Sigmoid colon (tissue), 7 donors: ENCODE data around the gene DOCK3. TPM values are rescaled to one million over a fixed set of nuclear protein-coding genes. Genes with fewer than 3 reads are reported as not detected.

Experiments
- DNase-seq: peaks from one replicate; pipeline ENCODE4 v3.0.0-alpha.2; 2019
- H3K27ac ChIP-seq, 4 donors: fragments of 200-600 bp; sonication (generic); one replicate each; pipeline ENCODE4 v1.5.1; 2016 to 2019; ENCODE audit warnings: mild to moderate bottlenecking in 1 of 4
- H3K27me3 ChIP-seq, 3 donors: fragments of 200-600 bp; sonication (generic); one replicate each; pipeline ENCODE4 v1.5.1; 2019; ENCODE audit warnings: mild to moderate bottlenecking in 1 of 3
- H3K36me3 ChIP-seq, 4 donors: fragments of 200-600 bp; sonication (generic); one replicate each; pipeline ENCODE4 v1.5.1; 2016 to 2019
- H3K4me1 ChIP-seq, 4 donors: fragments of 200-600 bp; sonication (generic); one replicate each; pipeline ENCODE4 v1.5.1; 2017 to 2019
- H3K4me3 ChIP-seq, 4 donors: fragments of 200-600 bp; sonication (generic); one replicate each; pipeline ENCODE4 v1.5.1; 2017 to 2019; ENCODE audit warnings: mild to moderate bottlenecking in 2 of 4, moderate library complexity in 1 of 4
- H3K9me3 ChIP-seq, 4 donors: fragments of 200-600 bp in 3 of 4; sonication (generic) in 3 of 4; one replicate each; pipeline versions ENCODE4 v1.5.1 to v1.6.1; 2013 to 2019
- EP300 ChIP-seq, 4 donors: sonication (generic); formaldehyde crosslinking; IDR thresholded peaks; one replicate each; pipeline ENCODE4 v1.6.1; 2017; ENCODE audit warnings: antibody characterized with exemption in 4 of 4
- POLR2A ChIP-seq, 2 donors: fragments of 450-650 bp; IDR thresholded peaks; one replicate each; pipeline ENCODE4 v1.6.1; 2016; ENCODE audit warnings: antibody characterized with exemption in 2 of 2, mild to moderate bottlenecking in 2 of 2, moderate library complexity in 2 of 2
- POLR2AphosphoS5 ChIP-seq, 4 donors: sonication (generic); formaldehyde crosslinking; IDR thresholded peaks; one replicate each; pipeline ENCODE4 v1.6.1; 2017; ENCODE audit warnings: antibody characterized with exemption in 4 of 4
- WGBS, 2 donors: extraction: QIAGEN DNeasy Blood & Tissue Kit; methylation state at CpG; one replicate each; pipeline ENCODE4 v1.1.7; 2013; 5-methylcytosine and 5-hydroxymethylcytosine counted together
- intact Hi-C: fragments of 100-400 bp; cut with DNase I; formaldehyde crosslinking; loops from one replicate; pipeline ENCODE4 v1.15.1; 2023
- polyA plus RNA-seq, 3 donors: library from polyadenylated mRNA; stranded (reverse); fragments of 200-250 nt; gene quantifications; one replicate each; pipeline ENCODE4 v1.2.3, GENCODE V29; 2013
- total RNA-seq, 4 donors: library from RNA; depleted of rRNA; stranded (reverse); fragments of >200 nt; gene quantifications; one replicate each; pipeline ENCODE4 v1.1.0, GENCODE V29; 2016
- TF ChIP-seq, protein P1 (sequence below), 4 experiments: fragments of 450-650 bp in 3 of 4; fragments of 200-600 bp in 1 of 4; IDR thresholded peaks; one replicate each; pipeline ENCODE4 v1.5.1; 2016 to 2019; ENCODE audit warnings: antibody characterized with exemption in 4 of 4, mild to moderate bottlenecking in 3 of 4, moderate library complexity in 2 of 4
- donor health status: healthy with polysubstance abuse.
- donor health status: Bipolar disorder and iron deficiency.
- donor health status: healthy.

The DOCK3 gene
- total and polyA plus RNA-seq, 7 donors, result 0.25 to 4.4 (median 3.3) TPM; not detected in 2

DNA sequence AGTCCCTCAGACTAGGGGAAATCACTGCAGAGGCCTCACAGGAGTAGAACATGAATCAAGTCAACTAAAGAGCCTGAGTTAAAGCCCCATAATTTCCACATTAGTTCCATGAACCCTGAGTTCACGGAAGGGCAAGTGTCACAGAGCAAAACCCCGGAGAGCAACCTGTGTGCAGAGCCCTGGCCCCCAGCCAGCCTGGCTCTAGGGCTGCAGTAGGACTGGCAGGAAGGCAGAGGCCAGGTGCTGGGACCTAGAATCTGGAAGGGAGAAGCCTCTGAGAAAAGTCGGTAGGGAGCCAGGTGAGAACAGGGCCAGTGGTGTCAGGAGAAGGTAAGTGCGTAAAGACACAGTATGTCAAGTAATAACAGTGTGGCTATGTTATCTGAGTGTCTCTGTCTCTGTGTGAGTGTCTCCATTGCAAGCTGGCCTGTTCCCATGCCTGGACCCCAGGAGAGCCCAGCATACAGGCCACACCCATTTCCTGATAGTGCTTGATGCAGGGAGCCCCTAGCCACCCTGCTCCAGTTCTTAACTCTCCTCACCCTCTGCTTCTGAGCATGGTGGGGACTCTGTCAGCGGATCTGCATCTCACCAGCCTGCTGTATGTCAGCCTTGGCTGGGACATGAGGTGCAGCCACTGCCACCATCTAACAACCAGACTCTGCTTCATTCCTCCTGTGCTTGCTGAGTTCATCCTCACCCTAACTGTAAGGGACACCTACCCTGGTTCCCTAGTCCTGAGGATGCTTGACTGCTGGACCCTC is 699.1 kb downstream of the DOCK3 start:
- intact Hi-C loops, result no loop called here
- WGBS, 2 donors, result 70 to 81% methylated on average over 5 of the region's 5 CpGs
- no peak for TF ChIP-seq POLR2A (IDR thresholded peaks at IDR 0.05)
- no peak for TF ChIP-seq EP300 (IDR thresholded peaks at IDR 0.05)
- no peak for TF ChIP-seq POLR2AphosphoS5 (IDR thresholded peaks at IDR 0.05)
- TF ChIP-seq, protein P1, sequence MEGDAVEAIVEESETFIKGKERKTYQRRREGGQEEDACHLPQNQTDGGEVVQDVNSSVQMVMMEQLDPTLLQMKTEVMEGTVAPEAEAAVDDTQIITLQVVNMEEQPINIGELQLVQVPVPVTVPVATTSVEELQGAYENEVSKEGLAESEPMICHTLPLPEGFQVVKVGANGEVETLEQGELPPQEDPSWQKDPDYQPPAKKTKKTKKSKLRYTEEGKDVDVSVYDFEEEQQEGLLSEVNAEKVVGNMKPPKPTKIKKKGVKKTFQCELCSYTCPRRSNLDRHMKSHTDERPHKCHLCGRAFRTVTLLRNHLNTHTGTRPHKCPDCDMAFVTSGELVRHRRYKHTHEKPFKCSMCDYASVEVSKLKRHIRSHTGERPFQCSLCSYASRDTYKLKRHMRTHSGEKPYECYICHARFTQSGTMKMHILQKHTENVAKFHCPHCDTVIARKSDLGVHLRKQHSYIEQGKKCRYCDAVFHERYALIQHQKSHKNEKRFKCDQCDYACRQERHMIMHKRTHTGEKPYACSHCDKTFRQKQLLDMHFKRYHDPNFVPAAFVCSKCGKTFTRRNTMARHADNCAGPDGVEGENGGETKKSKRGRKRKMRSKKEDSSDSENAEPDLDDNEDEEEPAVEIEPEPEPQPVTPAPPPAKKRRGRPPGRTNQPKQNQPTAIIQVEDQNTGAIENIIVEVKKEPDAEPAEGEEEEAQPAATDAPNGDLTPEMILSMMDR (IDR thresholded peaks at IDR 0.05), result no peak
- Histone ChIP-seq H3K27me3 (no peaks in the 10 kb centered on the region), H3K9me3 (no peaks in the 10 kb centered on the region), H3K4me1 (no peaks in the 10 kb centered on the region), H3K27ac (no peak overlapping the region), H3K4me3 (no peak overlapping the region), H3K36me3 (no peaks in the 10 kb centered on the region)
- no peak for DNase-seq

DNA sequence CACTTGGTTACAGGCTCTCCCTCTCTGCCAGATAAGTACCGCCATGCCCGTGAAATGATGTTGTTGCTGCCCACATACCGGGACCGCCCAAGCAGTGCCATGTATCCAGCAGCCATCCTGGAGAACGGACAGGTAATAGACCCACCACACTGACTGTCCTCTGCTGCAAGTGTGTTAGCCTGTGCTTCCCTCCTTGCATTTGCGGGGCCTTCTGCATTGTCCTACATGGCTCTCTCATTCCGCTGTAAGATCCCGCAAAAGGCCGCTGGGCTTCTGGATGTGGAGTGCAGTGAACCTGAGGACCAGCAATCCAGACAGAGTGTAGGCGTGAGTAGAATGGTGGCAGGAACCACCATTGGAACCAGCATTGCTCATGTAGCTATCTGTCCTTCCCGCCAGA is 699.7 kb downstream of the DOCK3 start:
- WGBS, 2 donors, result 95% methylated on average over 11 of the region's 11 CpGs
- no peaks in the 10 kb centered on the region for H3K36me3 ChIP-seq
- TF ChIP-seq, protein P1 (IDR thresholded peaks at IDR 0.05), result no peak
- no peak for TF ChIP-seq EP300 (IDR thresholded peaks at IDR 0.05)
- TF ChIP-seq POLR2AphosphoS5 (IDR thresholded peaks at IDR 0.05), result no peak
- TF ChIP-seq POLR2A (IDR thresholded peaks at IDR 0.05), result no peak
- H3K27me3 ChIP-seq, result no peaks in the 10 kb centered on the region
- no peaks in the 10 kb centered on the region for H3K4me1 ChIP-seq
- H3K27ac ChIP-seq, result no peak overlapping the region
- H3K4me3 ChIP-seq, result no peak overlapping the region
- intact Hi-C loops, result no loop called here
- H3K9me3 ChIP-seq, result no peaks in the 10 kb centered on the region
- no peak for DNase-seq

DNA sequence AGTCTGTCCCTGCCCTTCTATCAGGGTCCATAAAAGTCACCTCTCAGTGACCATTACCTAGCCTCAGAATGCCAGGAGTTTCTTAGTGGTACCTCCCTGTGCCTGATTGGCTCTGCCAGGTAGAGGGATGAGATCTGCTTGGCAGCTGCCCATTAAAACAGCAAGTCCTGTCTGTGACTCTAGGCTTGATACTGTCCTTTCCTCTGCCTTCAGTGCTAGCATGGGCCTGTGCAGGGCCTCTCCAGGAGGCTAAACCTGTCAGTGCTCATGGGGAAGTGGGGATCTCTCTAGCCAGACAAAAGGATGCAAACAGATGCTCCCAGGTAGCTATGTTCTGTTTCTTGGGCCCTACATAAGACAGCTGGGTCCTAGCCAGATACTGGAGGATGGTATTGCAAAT is 700.4 kb downstream of the DOCK3 start:
- intact Hi-C loops, result no loop called here

DNA sequence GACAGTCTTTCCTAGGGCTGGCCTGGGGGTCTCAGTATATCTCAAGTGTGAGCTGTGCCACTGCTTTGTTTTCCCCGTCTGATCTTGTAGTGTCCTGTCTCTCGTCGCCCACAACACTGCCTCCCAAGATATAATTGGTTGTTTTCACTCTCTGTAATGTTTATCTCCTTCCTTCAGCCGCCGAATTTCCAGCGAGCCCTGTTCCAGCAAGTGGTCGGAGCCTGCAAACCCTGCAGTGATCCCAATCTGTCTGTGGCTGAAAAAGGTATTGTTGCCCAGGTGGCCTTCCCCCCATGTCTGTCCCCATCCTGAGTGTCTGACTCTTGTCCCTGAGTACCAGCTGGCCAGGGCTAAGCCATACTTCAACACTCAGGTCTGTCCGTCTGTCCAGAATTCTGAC is 700.8 kb downstream of the DOCK3 start:
- intact Hi-C loops, result no loop called here

More for the DNA sequence above, 700.4 kb downstream of the DOCK3 start:
- no peaks in the 10 kb centered on the region for H3K36me3 ChIP-seq
- no peak overlapping the region for H3K27ac ChIP-seq
- no peaks in the 10 kb centered on the region for H3K4me1 ChIP-seq
- no peak overlapping the region for H3K4me3 ChIP-seq
- H3K27me3 ChIP-seq, result no peaks in the 10 kb centered on the region
- no peaks in the 10 kb centered on the region for H3K9me3 ChIP-seq
- TF ChIP-seq POLR2A (IDR thresholded peaks at IDR 0.05) (no peak), POLR2AphosphoS5 (IDR thresholded peaks at IDR 0.05) (no peak), EP300 (IDR thresholded peaks at IDR 0.05) (no peak)
- TF ChIP-seq, protein P1 (IDR thresholded peaks at IDR 0.05), result no peak
- no peak for DNase-seq

More for the DNA sequence above, 700.8 kb downstream of the DOCK3 start:
- no peaks in the 10 kb centered on the region for H3K27me3 ChIP-seq
- H3K4me1 ChIP-seq, result no peaks in the 10 kb centered on the region
- no peak overlapping the region for H3K27ac ChIP-seq
- H3K36me3 ChIP-seq, result no peaks in the 10 kb centered on the region
- TF ChIP-seq POLR2A (IDR thresholded peaks at IDR 0.05) (no peak), EP300 (IDR thresholded peaks at IDR 0.05) (no peak), POLR2AphosphoS5 (IDR thresholded peaks at IDR 0.05) (no peak)
- TF ChIP-seq, protein P1 (IDR thresholded peaks at IDR 0.05), result no peak
- no peak overlapping the region for H3K4me3 ChIP-seq
- DNase-seq, result no peak
- WGBS, 2 donors, result 83 to 89% methylated on average over 8 of the region's 8 CpGs
- H3K9me3 ChIP-seq, result no peaks in the 10 kb centered on the region
